Astrocyte (in vitro differentiated cells and primary cell): ENCODE data around the gene UTRN.

Experiments used
- EZH2 ChIP-seq: IDR thresholded peaks from 2 replicates; pipeline ENCODE4 v1.6.1; 2012; ENCODE audit warnings: mild to moderate bottlenecking, low read length, inconsistent platforms; ENCODE audit not compliant: insufficient read depth
- TF ChIP-seq, protein P1 (sequence below): IDR thresholded peaks from 2 replicates; pipeline ENCODE4 v1.5.1; 2011; ENCODE audit warnings: low read depth, mild to moderate bottlenecking, inconsistent platforms, low read length, moderate library complexity; ENCODE audit not compliant: insufficient read depth

DNA sequence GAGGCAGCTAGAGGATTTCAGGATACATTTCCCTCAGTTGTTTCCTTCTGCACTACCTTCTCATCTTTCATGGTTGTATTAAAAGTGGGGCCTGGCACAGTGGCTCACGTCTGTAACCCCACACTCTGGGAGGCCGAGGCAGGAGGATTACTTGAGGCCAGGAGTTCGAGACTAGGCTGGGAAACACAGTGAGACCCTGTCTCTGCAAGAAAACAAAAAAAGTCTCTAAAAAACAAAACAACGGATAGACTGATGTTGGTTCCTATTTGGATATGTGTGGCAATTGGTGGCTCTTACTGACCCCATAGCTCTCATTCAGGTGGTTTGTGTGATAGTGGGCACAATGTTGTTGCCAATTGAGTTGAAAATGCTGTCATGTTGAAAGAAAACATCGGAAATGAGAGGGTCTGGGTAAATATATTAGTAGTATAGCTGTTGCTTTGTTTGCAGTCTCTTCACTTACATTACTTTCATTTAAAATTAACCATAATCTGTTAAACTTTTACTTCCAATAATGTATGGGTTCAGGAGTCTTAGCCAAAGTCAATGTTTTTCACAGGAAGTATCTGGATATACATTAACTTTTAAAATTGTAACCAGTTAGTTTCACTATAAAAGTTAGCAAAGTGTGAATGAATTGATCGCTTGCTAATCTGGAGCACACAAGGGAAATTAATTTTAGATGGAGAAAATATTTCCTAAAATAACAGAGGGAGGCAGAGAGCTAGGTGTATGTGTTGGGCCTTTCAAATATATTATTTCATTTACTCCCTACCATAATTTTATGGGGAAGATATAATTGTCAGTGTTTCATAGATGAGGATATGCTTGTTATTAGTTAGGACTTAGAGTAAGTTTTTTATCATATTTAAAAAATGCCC is 31.1 kb downstream of the UTRN start:
- TF ChIP-seq, protein P1, sequence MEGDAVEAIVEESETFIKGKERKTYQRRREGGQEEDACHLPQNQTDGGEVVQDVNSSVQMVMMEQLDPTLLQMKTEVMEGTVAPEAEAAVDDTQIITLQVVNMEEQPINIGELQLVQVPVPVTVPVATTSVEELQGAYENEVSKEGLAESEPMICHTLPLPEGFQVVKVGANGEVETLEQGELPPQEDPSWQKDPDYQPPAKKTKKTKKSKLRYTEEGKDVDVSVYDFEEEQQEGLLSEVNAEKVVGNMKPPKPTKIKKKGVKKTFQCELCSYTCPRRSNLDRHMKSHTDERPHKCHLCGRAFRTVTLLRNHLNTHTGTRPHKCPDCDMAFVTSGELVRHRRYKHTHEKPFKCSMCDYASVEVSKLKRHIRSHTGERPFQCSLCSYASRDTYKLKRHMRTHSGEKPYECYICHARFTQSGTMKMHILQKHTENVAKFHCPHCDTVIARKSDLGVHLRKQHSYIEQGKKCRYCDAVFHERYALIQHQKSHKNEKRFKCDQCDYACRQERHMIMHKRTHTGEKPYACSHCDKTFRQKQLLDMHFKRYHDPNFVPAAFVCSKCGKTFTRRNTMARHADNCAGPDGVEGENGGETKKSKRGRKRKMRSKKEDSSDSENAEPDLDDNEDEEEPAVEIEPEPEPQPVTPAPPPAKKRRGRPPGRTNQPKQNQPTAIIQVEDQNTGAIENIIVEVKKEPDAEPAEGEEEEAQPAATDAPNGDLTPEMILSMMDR, result no peak
- no peak for TF ChIP-seq EZH2
